ENCODE data around the gene CACNA1B.

The CACNA1B gene

DNA sequence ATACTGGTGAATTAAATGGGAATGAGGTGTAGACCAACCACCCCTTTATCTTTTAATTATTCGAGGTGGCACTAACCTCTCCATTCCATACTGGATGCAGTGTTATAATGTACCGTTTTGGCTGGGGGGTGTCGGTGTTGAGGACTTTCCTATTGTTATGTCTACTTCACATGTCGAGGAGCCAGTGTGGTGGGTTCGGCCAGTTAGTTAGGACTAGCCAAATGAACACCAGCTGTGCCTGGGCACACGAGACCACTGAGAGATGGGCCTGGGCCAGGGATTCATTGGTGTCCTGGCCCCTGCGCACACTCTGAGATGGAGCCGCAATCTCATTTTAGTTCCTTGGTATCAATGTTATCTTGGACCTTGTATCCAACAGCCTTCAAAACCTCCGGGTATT lies 186.2 kb downstream of the CACNA1B start:
- Histone ChIP-seq H3K36me3 (ENCODE audit: control insufficient read depth, insufficient read depth, low read length) (0 out of 2 replicates have a peak, but pooled peaks cover under 1% of the 10 kb centered on the region), H3K27ac (ENCODE audit: low read length) (no peak overlapping the region), H3K4me3 (ENCODE audit: low read length) (no peak overlapping the region), H3K4me1 (ENCODE audit: control insufficient read depth, insufficient read depth, low read length) (peaks cover 4% of the 10 kb centered on the region), H3K9me3 (ENCODE audit: control insufficient read depth, insufficient read depth, low read length) (no peaks in the 10 kb centered on the region), H3K27me3 (ENCODE audit: control insufficient read depth, insufficient read depth, low read length) (no peaks in the 10 kb centered on the region)
- DNase-seq (ENCODE audit: low read depth, low spot score) = no peak
- no CpG with 5 or more reads among the region's 9 CpGs for WGBS (ENCODE audit: insufficient coverage, insufficient read length)

DNA sequence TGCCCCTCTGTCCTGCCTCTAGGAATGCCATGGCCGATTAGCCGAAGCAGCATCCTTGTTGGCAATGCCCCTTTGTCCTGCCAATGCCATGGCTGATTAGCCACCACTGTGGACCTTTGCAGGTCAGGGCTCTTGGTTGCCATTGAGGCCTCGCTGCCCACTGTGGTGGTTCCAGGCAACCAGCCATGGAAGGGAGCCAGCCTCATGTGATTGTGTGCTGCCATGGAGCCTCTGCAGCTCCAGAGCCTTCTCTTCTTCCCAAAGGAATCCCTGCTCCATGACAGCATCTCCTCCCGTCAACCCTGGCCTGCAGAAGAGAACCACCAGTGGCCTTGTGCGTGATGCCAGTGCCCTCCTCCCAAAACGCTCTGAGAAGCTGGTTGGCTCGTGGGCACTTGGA lies 187.0 kb downstream of the CACNA1B start:
- WGBS (ENCODE audit: insufficient coverage, insufficient read length) = no CpG with 5 or more reads among the region's 7 CpGs
- no peak for DNase-seq (ENCODE audit: low read depth, low spot score)
- Histone ChIP-seq H3K36me3 (ENCODE audit: control insufficient read depth, insufficient read depth, low read length) (no peaks in the 10 kb centered on the region), H3K4me1 (ENCODE audit: control insufficient read depth, insufficient read depth, low read length) (peaks cover 7% of the 10 kb centered on the region), H3K27ac (ENCODE audit: low read length) (no peak overlapping the region), H3K4me3 (ENCODE audit: low read length) (no peak overlapping the region), H3K27me3 (ENCODE audit: control insufficient read depth, insufficient read depth, low read length) (no peaks in the 10 kb centered on the region), H3K9me3 (ENCODE audit: control insufficient read depth, insufficient read depth, low read length) (no peaks in the 10 kb centered on the region)

DNA sequence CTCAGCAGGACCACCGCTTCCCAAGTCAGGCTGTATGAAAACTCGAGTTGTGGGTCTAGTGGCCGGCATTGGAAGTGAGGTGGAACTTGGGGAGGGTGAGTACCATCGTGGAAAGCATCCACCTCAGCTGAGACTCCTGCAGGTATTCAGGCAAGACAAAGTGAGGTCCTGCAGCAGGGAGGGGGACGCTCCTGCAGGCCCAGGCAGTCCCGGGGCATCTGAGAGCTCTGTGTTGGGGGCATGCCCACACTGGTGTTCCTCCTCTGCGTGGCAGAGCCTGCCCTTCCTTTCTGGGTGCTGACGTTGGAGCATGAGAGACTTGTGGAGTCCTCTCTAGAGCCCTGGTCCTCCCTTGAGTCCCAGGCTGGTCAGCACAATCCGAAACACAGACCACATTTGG lies 187.7 kb downstream of the CACNA1B start:
- H3K9me3 ChIP-seq (ENCODE audit: control insufficient read depth, insufficient read depth, low read length) = no peaks in the 10 kb centered on the region
- DNase-seq (ENCODE audit: low read depth, low spot score) = no peak
- H3K4me3 ChIP-seq (ENCODE audit: low read length) = no peak overlapping the region
- H3K36me3 ChIP-seq (ENCODE audit: control insufficient read depth, insufficient read depth, low read length) = no peaks in the 10 kb centered on the region
- WGBS (ENCODE audit: insufficient coverage, insufficient read length) = no CpG with 5 or more reads among the region's 9 CpGs
- peaks cover 10% of the 10 kb centered on the region for H3K4me1 ChIP-seq (ENCODE audit: control insufficient read depth, insufficient read depth, low read length)
- H3K27me3 ChIP-seq (ENCODE audit: control insufficient read depth, insufficient read depth, low read length) = no peaks in the 10 kb centered on the region
- no peak overlapping the region for H3K27ac ChIP-seq (ENCODE audit: low read length)

DNA sequence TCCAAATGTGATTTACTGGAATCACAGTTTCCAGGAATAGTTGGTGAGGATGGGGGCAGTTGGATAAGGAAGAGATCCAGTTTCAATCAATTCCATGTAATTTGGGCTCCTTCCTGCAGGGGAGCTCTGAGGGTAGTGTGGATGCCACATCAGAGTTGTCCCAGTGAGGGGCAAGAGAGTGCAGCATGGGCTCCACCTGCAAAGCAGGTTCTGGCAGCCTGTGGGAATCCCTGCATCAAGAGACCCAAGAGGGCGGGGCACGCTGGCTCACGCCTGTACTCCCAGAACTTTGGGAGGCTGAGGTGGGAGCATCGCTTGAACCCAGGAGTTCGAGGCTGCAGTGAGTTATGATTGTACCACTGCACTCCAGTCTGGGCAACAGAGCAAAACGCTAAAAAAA lies 188.5 kb downstream of the CACNA1B start:
- Histone ChIP-seq H3K4me3 (ENCODE audit: low read length) (no peak overlapping the region), H3K27me3 (ENCODE audit: control insufficient read depth, insufficient read depth, low read length) (no peaks in the 10 kb centered on the region), H3K36me3 (ENCODE audit: control insufficient read depth, insufficient read depth, low read length) (no peaks in the 10 kb centered on the region), H3K4me1 (ENCODE audit: control insufficient read depth, insufficient read depth, low read length) (peaks cover 10% of the 10 kb centered on the region), H3K27ac (ENCODE audit: low read length) (no peak overlapping the region), H3K9me3 (ENCODE audit: control insufficient read depth, insufficient read depth, low read length) (no peaks in the 10 kb centered on the region)
- DNase-seq (ENCODE audit: low read depth, low spot score) = no peak
- WGBS (ENCODE audit: insufficient coverage, insufficient read length) = no CpG with 5 or more reads among the region's 6 CpGs

DNA sequence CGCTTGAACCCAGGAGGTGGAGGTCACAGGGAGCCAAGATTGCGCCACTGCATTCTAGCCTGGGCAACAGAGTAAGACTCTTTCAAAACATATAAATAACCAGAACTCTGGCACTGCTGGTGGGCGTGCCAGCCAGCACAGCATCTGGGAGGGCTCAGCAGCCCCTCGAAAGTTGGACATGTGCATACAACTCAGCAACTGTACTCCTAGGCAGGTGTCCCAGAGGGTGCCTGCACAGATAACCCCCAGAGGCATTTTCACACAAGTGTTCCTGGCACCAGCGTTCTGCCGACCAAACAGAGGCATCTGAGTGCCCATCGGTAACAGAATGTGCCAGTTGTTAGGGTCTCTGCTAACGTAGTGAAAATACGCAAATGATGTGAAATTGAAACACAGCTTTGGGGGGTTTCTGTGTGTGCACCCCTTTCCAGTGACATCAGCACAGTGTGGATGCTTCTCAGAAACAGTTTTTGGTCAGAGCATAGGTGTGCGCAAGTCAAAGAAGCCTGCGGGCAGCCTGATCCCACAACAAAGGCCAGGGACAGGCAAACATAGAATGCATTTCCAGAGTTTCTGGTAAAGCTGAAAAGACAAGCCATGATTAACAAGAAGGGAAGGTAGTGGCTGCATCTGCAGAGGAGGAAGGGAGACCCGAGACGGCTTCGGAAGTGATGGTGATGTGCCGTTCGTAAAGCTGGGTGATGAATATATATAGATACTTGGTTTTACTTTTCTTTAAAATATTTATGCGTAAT lies 190.2 kb downstream of the CACNA1B start:
- Histone ChIP-seq H3K27me3 (ENCODE audit: control insufficient read depth, insufficient read depth, low read length) (no peaks in the 10 kb centered on the region), H3K4me3 (ENCODE audit: low read length) (no peak overlapping the region), H3K4me1 (ENCODE audit: control insufficient read depth, insufficient read depth, low read length) (peaks cover 8% of the 10 kb centered on the region), H3K9me3 (ENCODE audit: control insufficient read depth, insufficient read depth, low read length) (no peaks in the 10 kb centered on the region), H3K36me3 (ENCODE audit: control insufficient read depth, insufficient read depth, low read length) (no peaks in the 10 kb centered on the region), H3K27ac (ENCODE audit: low read length) (no peak overlapping the region)
- no peak for DNase-seq (ENCODE audit: low read depth, low spot score)
- WGBS (ENCODE audit: insufficient coverage, insufficient read length) = no CpG with 5 or more reads among the region's 17 CpGs

DNA sequence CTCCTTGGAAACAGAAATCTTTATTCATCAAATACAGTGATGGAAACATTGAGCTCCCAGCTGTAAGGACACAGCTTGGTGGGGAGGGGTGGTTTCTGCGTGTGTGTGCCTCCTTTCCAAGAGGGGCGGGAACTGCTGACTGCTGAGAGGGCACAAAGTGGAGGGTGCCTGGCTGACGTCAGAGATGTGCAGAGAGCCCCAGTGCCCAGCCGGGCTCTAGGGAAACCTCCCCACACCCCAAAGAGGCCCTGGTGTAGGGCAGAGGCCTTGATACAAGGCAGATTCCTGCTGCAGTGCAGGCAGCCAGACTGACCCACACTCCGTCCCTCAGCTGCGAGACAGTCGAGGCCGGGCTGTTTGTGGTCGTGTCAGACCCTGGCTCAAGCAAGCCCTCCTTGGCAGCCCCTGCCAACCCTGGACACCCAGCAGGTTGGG lies 191.0 kb downstream of the CACNA1B start:
- H3K27me3 ChIP-seq (ENCODE audit: control insufficient read depth, insufficient read depth, low read length) = no peaks in the 10 kb centered on the region
- no CpG with 5 or more reads among the region's 9 CpGs for WGBS (ENCODE audit: insufficient coverage, insufficient read length)
- no peak for DNase-seq (ENCODE audit: low read depth, low spot score)
- H3K9me3 ChIP-seq (ENCODE audit: control insufficient read depth, insufficient read depth, low read length) = no peaks in the 10 kb centered on the region
- H3K27ac ChIP-seq (ENCODE audit: low read length) = no peak overlapping the region
- H3K4me1 ChIP-seq (ENCODE audit: control insufficient read depth, insufficient read depth, low read length) = peaks cover 12% of the 10 kb centered on the region
- no peaks in the 10 kb centered on the region for H3K36me3 ChIP-seq (ENCODE audit: control insufficient read depth, insufficient read depth, low read length)
- H3K4me3 ChIP-seq (ENCODE audit: low read length) = no peak overlapping the region

DNA sequence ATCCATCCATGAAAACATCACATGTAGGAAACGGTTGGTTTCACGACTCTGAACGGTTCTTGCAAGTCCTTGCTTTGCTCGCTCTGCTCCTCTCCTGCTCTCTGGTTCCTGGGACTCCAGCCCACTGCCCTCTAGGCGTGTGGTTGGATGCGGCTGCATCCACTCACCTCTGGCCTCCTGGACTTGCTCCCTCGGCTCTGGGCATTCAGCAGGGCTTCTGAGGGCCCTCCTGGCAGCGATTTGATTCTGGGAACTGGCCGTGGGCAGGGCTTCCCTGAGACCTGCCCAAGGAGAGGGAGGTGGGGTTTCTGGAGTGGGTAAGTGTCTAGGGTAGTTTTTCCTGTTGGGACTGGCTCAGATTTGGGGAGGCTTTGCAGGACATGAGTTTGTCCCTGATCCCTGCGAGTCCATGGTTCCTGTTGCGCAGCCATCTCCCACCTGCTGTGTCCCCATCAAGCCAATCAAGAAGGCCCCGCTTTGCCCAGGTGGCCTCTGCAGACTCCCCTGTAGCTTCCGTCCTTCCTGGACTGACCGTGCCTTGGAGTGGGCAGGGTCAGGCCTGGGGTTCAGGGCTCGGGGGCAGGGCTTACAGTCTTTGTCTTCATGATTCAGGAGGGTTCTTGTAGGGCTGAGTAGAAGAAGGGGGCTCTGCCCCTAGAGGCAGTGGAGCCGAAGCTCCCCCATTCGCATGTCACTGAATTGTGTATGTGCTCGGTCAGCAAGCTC lies 192.3 kb downstream of the CACNA1B start:
- Histone ChIP-seq H3K27me3 (ENCODE audit: control insufficient read depth, insufficient read depth, low read length) (no peaks in the 10 kb centered on the region), H3K27ac (ENCODE audit: low read length) (no peak overlapping the region), H3K4me1 (ENCODE audit: control insufficient read depth, insufficient read depth, low read length) (peaks cover 12% of the 10 kb centered on the region), H3K9me3 (ENCODE audit: control insufficient read depth, insufficient read depth, low read length) (no peaks in the 10 kb centered on the region), H3K36me3 (ENCODE audit: control insufficient read depth, insufficient read depth, low read length) (no peaks in the 10 kb centered on the region), H3K4me3 (ENCODE audit: low read length) (no peak overlapping the region)
- no CpG with 5 or more reads among the region's 18 CpGs for WGBS (ENCODE audit: insufficient coverage, insufficient read length)
- no peak for DNase-seq (ENCODE audit: low read depth, low spot score)

DNA sequence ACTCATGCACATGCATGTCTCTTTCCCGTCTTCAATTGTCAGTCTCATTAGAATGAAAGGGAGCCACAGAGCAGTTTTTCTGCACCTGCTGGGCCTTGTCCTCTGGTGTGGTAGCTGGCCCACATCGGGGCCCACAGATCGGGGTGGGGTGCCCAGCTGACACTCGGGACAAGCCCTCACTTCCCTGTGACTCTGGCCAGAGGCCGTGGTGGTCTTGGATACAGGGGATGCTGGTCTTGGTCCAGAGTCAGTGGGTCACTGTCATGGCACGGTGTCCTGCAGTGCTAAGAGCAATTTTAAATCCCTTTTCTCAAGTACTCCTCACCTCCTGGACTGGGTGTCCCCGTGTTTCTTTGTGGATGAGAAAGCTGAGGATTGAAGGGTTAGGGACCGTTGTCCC lies 193.2 kb downstream of the CACNA1B start:
- Histone ChIP-seq H3K27me3 (ENCODE audit: control insufficient read depth, insufficient read depth, low read length) (no peaks in the 10 kb centered on the region), H3K36me3 (ENCODE audit: control insufficient read depth, insufficient read depth, low read length) (no peaks in the 10 kb centered on the region), H3K9me3 (ENCODE audit: control insufficient read depth, insufficient read depth, low read length) (no peaks in the 10 kb centered on the region), H3K4me1 (ENCODE audit: control insufficient read depth, insufficient read depth, low read length) (peaks cover 12% of the 10 kb centered on the region), H3K4me3 (ENCODE audit: low read length) (no peak overlapping the region), H3K27ac (ENCODE audit: low read length) (no peak overlapping the region)
- DNase-seq (ENCODE audit: low read depth, low spot score) = no peak
- no CpG with 5 or more reads among the region's 8 CpGs for WGBS (ENCODE audit: insufficient coverage, insufficient read length)

DNA sequence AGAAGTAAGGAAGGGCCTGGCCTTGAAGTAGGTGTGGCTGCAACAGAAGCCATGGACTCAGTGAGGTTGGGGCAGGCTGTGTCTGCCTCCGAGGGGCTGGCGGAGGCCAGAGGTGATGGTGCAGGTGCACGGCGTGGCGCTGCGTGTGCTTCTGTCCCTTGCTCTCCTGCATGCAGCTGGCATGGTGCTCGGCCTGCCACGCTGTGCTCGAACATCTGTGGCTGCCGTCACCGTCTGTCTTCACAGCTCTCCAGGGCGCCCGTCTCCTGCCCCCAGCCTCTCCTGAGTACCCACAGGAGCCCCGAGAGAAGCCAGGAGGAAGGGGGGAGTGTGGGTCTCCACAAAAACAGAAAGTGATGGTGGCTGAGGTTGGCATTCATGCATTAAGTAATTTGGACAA lies 193.7 kb downstream of the CACNA1B start:
- H3K36me3 ChIP-seq (ENCODE audit: control insufficient read depth, insufficient read depth, low read length) = no peaks in the 10 kb centered on the region
- H3K27ac ChIP-seq (ENCODE audit: low read length) = no peak overlapping the region
- no peaks in the 10 kb centered on the region for H3K9me3 ChIP-seq (ENCODE audit: control insufficient read depth, insufficient read depth, low read length)
- peaks cover 12% of the 10 kb centered on the region for H3K4me1 ChIP-seq (ENCODE audit: control insufficient read depth, insufficient read depth, low read length)
- no peaks in the 10 kb centered on the region for H3K27me3 ChIP-seq (ENCODE audit: control insufficient read depth, insufficient read depth, low read length)
- no peak for DNase-seq (ENCODE audit: low read depth, low spot score)
- no CpG with 5 or more reads among the region's 14 CpGs for WGBS (ENCODE audit: insufficient coverage, insufficient read length)
- no peak overlapping the region for H3K4me3 ChIP-seq (ENCODE audit: low read length)

DNA sequence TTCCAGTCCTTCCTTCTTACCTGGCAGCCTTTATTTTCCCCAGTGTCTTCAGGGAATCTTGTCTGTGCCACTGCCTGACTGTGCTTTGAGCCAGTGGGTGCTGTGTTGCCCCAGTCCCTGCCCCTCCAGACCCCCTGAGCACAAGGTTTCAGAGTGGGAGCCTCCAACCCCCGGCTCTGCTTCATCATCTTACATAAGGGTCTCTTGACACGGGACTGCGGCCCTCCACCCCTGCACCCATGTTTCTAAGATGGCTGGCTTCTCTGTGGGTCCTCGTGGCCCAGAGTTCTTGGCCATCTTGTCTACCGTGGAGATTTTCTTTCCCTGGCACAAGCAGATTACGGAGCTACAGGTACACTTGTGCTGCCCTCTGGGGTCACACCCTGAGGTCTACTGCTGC lies 194.1 kb downstream of the CACNA1B start:
- H3K9me3 ChIP-seq (ENCODE audit: control insufficient read depth, insufficient read depth, low read length) = no peaks in the 10 kb centered on the region
- H3K4me3 ChIP-seq (ENCODE audit: low read length) = no peak overlapping the region
- no peak overlapping the region for H3K27ac ChIP-seq (ENCODE audit: low read length)
- no peaks in the 10 kb centered on the region for H3K36me3 ChIP-seq (ENCODE audit: control insufficient read depth, insufficient read depth, low read length)
- no peaks in the 10 kb centered on the region for H3K27me3 ChIP-seq (ENCODE audit: control insufficient read depth, insufficient read depth, low read length)
- no CpG with 5 or more reads among the region's 6 CpGs for WGBS (ENCODE audit: insufficient coverage, insufficient read length)
- H3K4me1 ChIP-seq (ENCODE audit: control insufficient read depth, insufficient read depth, low read length) = peaks cover 12% of the 10 kb centered on the region
- no peak for DNase-seq (ENCODE audit: low read depth, low spot score)

All from iPS DF 6.9 (cell line).